Mesenchymal stem cell (in vitro differentiated cells and primary cell): ENCODE data around the gene ARHGAP18.

Experiments
- DNase-seq: peaks from one replicate; pipeline ENCODE4 v3.0.0-alpha.2; 2013
- H2AFZ ChIP-seq: one replicate; pipeline ENCODE4 v1.6.1; 2013; ENCODE audit warnings: low read depth, mild to moderate bottlenecking, control low read depth, inconsistent platforms, low read length, moderate library complexity
- H2AK5ac ChIP-seq: 2 replicates; pipeline ENCODE4 v1.6.1; 2013; ENCODE audit warnings: low read length, moderate library complexity, mild to moderate bottlenecking, inconsistent platforms; ENCODE audit not compliant: severe bottlenecking
- H2BK120ac ChIP-seq: one replicate; pipeline ENCODE4 v1.6.1; 2013; ENCODE audit warnings: low read depth, mild to moderate bottlenecking, inconsistent platforms, low read length, moderate library complexity
- H2BK12ac ChIP-seq, 2 experiments: one replicate each; pipeline ENCODE4 v1.6.1; 2013; ENCODE audit warnings: inconsistent platforms in 2 of 2, low read length in 2 of 2, mild to moderate bottlenecking in 2 of 2, moderate library complexity in 2 of 2, control low read depth in 1 of 2
- H2BK15ac ChIP-seq: one replicate; pipeline ENCODE4 v1.6.1; 2013; ENCODE audit warnings: mild to moderate bottlenecking, low read depth, inconsistent platforms; ENCODE audit not compliant: poor library complexity, severe bottlenecking
- H2BK5ac ChIP-seq: 2 replicates; pipeline ENCODE4 v1.6.1; 2013; ENCODE audit warnings: low read depth, mild to moderate bottlenecking, low read length, control low read depth, inconsistent platforms; ENCODE audit not compliant: poor library complexity, severe bottlenecking
- H3K14ac ChIP-seq, 2 experiments: one replicate each; pipeline ENCODE4 v1.6.1; 2013; ENCODE audit warnings: inconsistent platforms in 2 of 2, low read length in 2 of 2, control low read depth in 1 of 2, mild to moderate bottlenecking in 1 of 2, moderate library complexity in 1 of 2
- H3K18ac ChIP-seq, 2 experiments: one replicate each; pipeline ENCODE4 v1.6.1; 2013; ENCODE audit warnings: inconsistent platforms in 2 of 2, low read length in 2 of 2, control low read depth in 1 of 2, low read depth in 1 of 2, mild to moderate bottlenecking in 1 of 2
- H3K23ac ChIP-seq, 2 experiments: one replicate each; pipeline ENCODE4 v1.6.1; 2013; ENCODE audit warnings: inconsistent platforms in 2 of 2, low read length in 2 of 2, mild to moderate bottlenecking in 2 of 2, moderate library complexity in 2 of 2, control low read depth in 1 of 2
- H3K27ac ChIP-seq: 2 replicates; pipeline ENCODE4 v1.5.1; 2013; ENCODE audit warnings: mild to moderate bottlenecking, moderate library complexity, low read length, control low read depth, inconsistent platforms; ENCODE audit not compliant: poor library complexity, severe bottlenecking
- H3K27me3 ChIP-seq, 2 experiments: 2 replicates each; pipeline versions ENCODE4 v1.6.1 to v1.7.0; 2013; ENCODE audit warnings: low read length in 2 of 2, mild to moderate bottlenecking in 2 of 2, moderate library complexity in 2 of 2, control low read depth in 1 of 2, inconsistent platforms in 1 of 2; ENCODE audit not compliant: control insufficient read depth in 1 of 2, insufficient read depth in 1 of 2
- H3K36me3 ChIP-seq, 2 experiments: 2 replicates each; pipeline versions ENCODE4 v1.6.1 to v1.7.0; 2013; ENCODE audit warnings: low read length in 2 of 2, control low read depth in 1 of 2, inconsistent platforms in 1 of 2, low read depth in 1 of 2, mild to moderate bottlenecking in 1 of 2; ENCODE audit not compliant: insufficient read depth in 2 of 2, control insufficient read depth in 1 of 2
- H3K4ac ChIP-seq, 2 experiments: one replicate each; pipeline ENCODE4 v1.6.1; 2013; ENCODE audit warnings: inconsistent platforms in 2 of 2, low read length in 2 of 2, mild to moderate bottlenecking in 2 of 2, moderate library complexity in 2 of 2, control low read depth in 1 of 2, low read depth in 1 of 2
- H3K4me1 ChIP-seq: 2 replicates; pipeline ENCODE4 v1.6.1; 2013; ENCODE audit warnings: low read depth, low read length, control low read depth; ENCODE audit not compliant: control insufficient read depth, insufficient read depth
- H3K4me2 ChIP-seq: 2 replicates; pipeline ENCODE4 v1.6.1; 2013; ENCODE audit warnings: low read length, mild to moderate bottlenecking, inconsistent platforms; ENCODE audit not compliant: poor library complexity, severe bottlenecking
- H3K4me3 ChIP-seq, 2 experiments: 2 replicates each; pipeline versions ENCODE4 v1.5.1 to v1.7.0; 2013; ENCODE audit warnings: low read length in 2 of 2, mild to moderate bottlenecking in 2 of 2, control low read depth in 1 of 2, low read depth in 1 of 2; ENCODE audit not compliant: insufficient read depth in 1 of 2
- H3K79me1 ChIP-seq: replicated peaks from 2 replicates; pipeline ENCODE4 v1.6.1; 2013; ENCODE audit warnings: mild to moderate bottlenecking, control low read depth, low read length, inconsistent platforms; ENCODE audit not compliant: poor library complexity, severe bottlenecking
- H3K9ac ChIP-seq: 2 replicates; pipeline ENCODE4 v1.7.0; 2013; ENCODE audit warnings: mild to moderate bottlenecking, low read length, moderate library complexity
- H3K9me3 ChIP-seq: 2 replicates; pipeline ENCODE4 v1.7.0; 2013; ENCODE audit warnings: mild to moderate bottlenecking, low read length; ENCODE audit not compliant: control insufficient read depth
- H4K8ac ChIP-seq: one replicate; pipeline ENCODE4 v1.6.1; 2013; ENCODE audit warnings: inconsistent platforms, mild to moderate bottlenecking, low read length, moderate library complexity
- H4K91ac ChIP-seq: one replicate; pipeline ENCODE4 v1.6.1; 2013; ENCODE audit warnings: mild to moderate bottlenecking, low read length, inconsistent platforms
- WGBS: methylation state at CpG from one replicate; pipeline ENCODE4 v1.1.7; 2013; ENCODE audit warnings: mixed read lengths; 5-methylcytosine and 5-hydroxymethylcytosine counted together

Gene ARHGAP18

GRCh38 chr6:129645106-129645829 is 64.7 kb downstream of the ARHGAP18 start:
- Histone ChIP-seq H3K4ac (peak overlapping the region in 1 of 2 experiments; percentile 58), H2BK12ac (peak overlapping the region in 1 of 2 experiments; percentile 66), H3K36me3 (peaks cover 0 to 4% of the 10 kb centered on the region in 2 experiments), H3K23ac (no peak overlapping the region), H3K27ac (peak overlapping the region; percentile 98), H4K8ac (no peak overlapping the region), H2BK120ac (no peak overlapping the region), H2AFZ (no peak overlapping the region), H3K18ac (peak overlapping the region in 1 of 2 experiments; percentile 62), H2BK5ac (no peak overlapping the region), H3K14ac (no peak overlapping the region), H3K9ac (peak overlapping the region; percentile 81), H3K27me3 (no peaks in the 10 kb centered on the region), H3K4me2 (no peak overlapping the region), H3K4me3 (peak overlapping the region in 1 of 2 experiments; percentile 45), H2BK15ac (no peak overlapping the region), H4K91ac (no peak overlapping the region), H3K4me1 (peaks cover 3% of the 10 kb centered on the region), H2AK5ac (peak overlapping the region; percentile 10), H3K79me1 (peaks cover 5% of the 10 kb centered on the region), H3K9me3 (no peaks in the 10 kb centered on the region)
- 55% methylated on average over 5 of the region's 6 CpGs for WGBS
- no peak for DNase-seq

- no peak overlapping the region for H2BK15ac ChIP-seq
- no peak overlapping the region for H3K4ac ChIP-seq
- H2BK120ac ChIP-seq, result no peak overlapping the region
- peak overlapping the region in 1 of 2 experiments; percentile 45 for H3K4me3 ChIP-seq
- no peak overlapping the region for H3K4me2 ChIP-seq
- WGBS, result no CpG with 5 or more reads among the region's 1 CpG
- no peak overlapping the region for H2BK12ac ChIP-seq
- H3K23ac ChIP-seq, result no peak overlapping the region
- H3K9me3 ChIP-seq, result no peaks in the 10 kb centered on the region
- H2BK5ac ChIP-seq, result no peak overlapping the region
- H4K8ac ChIP-seq, result no peak overlapping the region
- no peak overlapping the region for H4K91ac ChIP-seq
- peak; percentile 60 for DNase-seq
- peaks cover 3% of the 10 kb centered on the region for H3K79me1 ChIP-seq
- peak overlapping the region; percentile 81 for H3K9ac ChIP-seq
- no peak overlapping the region for H3K14ac ChIP-seq
- no peak overlapping the region for H2AFZ ChIP-seq
- H3K36me3 ChIP-seq, result peaks cover 0 to 8% of the 10 kb centered on the region in 2 experiments
- H2AK5ac ChIP-seq, result no peak overlapping the region
- H3K18ac ChIP-seq, result no peak overlapping the region
- no peaks in the 10 kb centered on the region for H3K27me3 ChIP-seq
- H3K27ac ChIP-seq, result peak overlapping the region; percentile 98
- peaks cover 3% of the 10 kb centered on the region for H3K4me1 ChIP-seq
Observed at GRCh38 chr6:129644567-129645015, 65.4 kb downstream of the ARHGAP18 start.

GRCh38 chr6:129643968-129644367 is 66.0 kb downstream of the ARHGAP18 start:
- Histone ChIP-seq H3K27ac (peak overlapping the region; percentile 98), H2AK5ac (peak overlapping the region; percentile 95), H3K9me3 (no peaks in the 10 kb centered on the region), H3K4ac (peak overlapping the region in 1 of 2 experiments; percentile 13), H3K79me1 (peaks cover 3% of the 10 kb centered on the region), H3K4me1 (peaks cover 3% of the 10 kb centered on the region), H4K91ac (no peak overlapping the region), H2BK15ac (no peak overlapping the region), H2AFZ (no peak overlapping the region), H3K9ac (no peak overlapping the region), H3K36me3 (peaks cover 0 to 13% of the 10 kb centered on the region in 2 experiments), H3K4me2 (no peak overlapping the region), H4K8ac (no peak overlapping the region), H2BK5ac (peak overlapping the region; percentile 21), H3K4me3 (no peak overlapping the region), H3K18ac (peak overlapping the region; percentile 80 to 86), H3K14ac (no peak overlapping the region), H3K23ac (no peak overlapping the region), H2BK120ac (no peak overlapping the region), H2BK12ac (peak overlapping the region; percentile 9 to 51), H3K27me3 (no peaks in the 10 kb centered on the region)
- WGBS, result 63% methylated on average over 3 of the region's 3 CpGs
- DNase-seq, result no peak

GRCh38 chr6:129643176-129643575 is 66.8 kb downstream of the ARHGAP18 start:
- 95% methylated on average over 2 of the region's 3 CpGs for WGBS
- Histone ChIP-seq H2AFZ (no peak overlapping the region), H2BK5ac (no peak overlapping the region), H3K23ac (no peak overlapping the region), H3K14ac (no peak overlapping the region), H3K4ac (peak overlapping the region in 1 of 2 experiments; percentile 16), H3K4me3 (no peak overlapping the region), H3K9ac (no peak overlapping the region), H4K8ac (no peak overlapping the region), H3K79me1 (peaks cover 3% of the 10 kb centered on the region), H2BK120ac (no peak overlapping the region), H2BK15ac (no peak overlapping the region), H3K18ac (peak overlapping the region in 1 of 2 experiments; percentile 24), H3K9me3 (no peaks in the 10 kb centered on the region), H4K91ac (no peak overlapping the region), H3K4me2 (no peak overlapping the region), H2BK12ac (no peak overlapping the region), H2AK5ac (peak overlapping the region; percentile 95), H3K27ac (peak overlapping the region; percentile 68), H3K36me3 (peaks cover 0 to 16% of the 10 kb centered on the region in 2 experiments), H3K27me3 (no peaks in the 10 kb centered on the region), H3K4me1 (peaks cover 2% of the 10 kb centered on the region)
- no peak for DNase-seq
